SJSA1 (cell line): ENCODE measurements around the gene URGCP. TPM values are rescaled to one million over a fixed set of nuclear protein-coding genes. Genes with fewer than 3 reads are reported as not detected.
"Not testable (repeated sequence)": the region's sequence is repeated elsewhere in the genome, so short reads cannot be mapped to it uniquely, and the experiment has no call there.

Experiments used
- DNase-seq, 2 experiments: peaks; one replicate each; pipeline ENCODE4 v3.0.0-alpha.2; 2015 to 2020; ENCODE audit warnings: low spot score in 2 of 2, low read depth in 1 of 2
- H3K27ac ChIP-seq: fragments of 250-450 bp; sonication (Bioruptor Pico); 2 replicates; pipeline ENCODE4 v1.5.1; 2020; ENCODE audit warnings: mild to moderate bottlenecking, moderate library complexity
- H3K27me3 ChIP-seq: fragments of 250-450 bp; sonication (Bioruptor Pico); replicated peaks from 2 replicates; pipeline ENCODE4 v1.5.1; 2020; ENCODE audit warnings: mild to moderate bottlenecking, moderate library complexity
- H3K36me3 ChIP-seq: fragments of 250-450 bp; sonication (Bioruptor Pico); 2 replicates; pipeline ENCODE4 v1.5.1; 2020; ENCODE audit warnings: mild to moderate bottlenecking
- H3K4me1 ChIP-seq: fragments of 250-450 bp; sonication (Bioruptor Pico); replicated peaks from 2 replicates; pipeline ENCODE4 v1.6.1; 2021; ENCODE audit warnings: mild to moderate bottlenecking
- H3K4me3 ChIP-seq: fragments of 250-450 bp; sonication (Bioruptor Pico); 2 replicates; pipeline ENCODE4 v1.5.1; 2020; ENCODE audit warnings: mild to moderate bottlenecking
- H3K9me3 ChIP-seq: fragments of 250-450 bp; sonication (Bioruptor Pico); replicated peaks from 2 replicates; pipeline ENCODE4 v1.5.1; 2020; ENCODE audit warnings: mild to moderate bottlenecking
- total RNA-seq: library from RNA; depleted of rRNA; stranded (reverse); fragments of >200 nt; shearing (Covaris generic); gene quantifications from 2 replicates; pipeline ENCODE4 v1.2.3, GENCODE V29; 2014

URGCP gene
- total RNA-seq, 1 experiment from 2014 or later, result 20.4 TPM

DNA sequence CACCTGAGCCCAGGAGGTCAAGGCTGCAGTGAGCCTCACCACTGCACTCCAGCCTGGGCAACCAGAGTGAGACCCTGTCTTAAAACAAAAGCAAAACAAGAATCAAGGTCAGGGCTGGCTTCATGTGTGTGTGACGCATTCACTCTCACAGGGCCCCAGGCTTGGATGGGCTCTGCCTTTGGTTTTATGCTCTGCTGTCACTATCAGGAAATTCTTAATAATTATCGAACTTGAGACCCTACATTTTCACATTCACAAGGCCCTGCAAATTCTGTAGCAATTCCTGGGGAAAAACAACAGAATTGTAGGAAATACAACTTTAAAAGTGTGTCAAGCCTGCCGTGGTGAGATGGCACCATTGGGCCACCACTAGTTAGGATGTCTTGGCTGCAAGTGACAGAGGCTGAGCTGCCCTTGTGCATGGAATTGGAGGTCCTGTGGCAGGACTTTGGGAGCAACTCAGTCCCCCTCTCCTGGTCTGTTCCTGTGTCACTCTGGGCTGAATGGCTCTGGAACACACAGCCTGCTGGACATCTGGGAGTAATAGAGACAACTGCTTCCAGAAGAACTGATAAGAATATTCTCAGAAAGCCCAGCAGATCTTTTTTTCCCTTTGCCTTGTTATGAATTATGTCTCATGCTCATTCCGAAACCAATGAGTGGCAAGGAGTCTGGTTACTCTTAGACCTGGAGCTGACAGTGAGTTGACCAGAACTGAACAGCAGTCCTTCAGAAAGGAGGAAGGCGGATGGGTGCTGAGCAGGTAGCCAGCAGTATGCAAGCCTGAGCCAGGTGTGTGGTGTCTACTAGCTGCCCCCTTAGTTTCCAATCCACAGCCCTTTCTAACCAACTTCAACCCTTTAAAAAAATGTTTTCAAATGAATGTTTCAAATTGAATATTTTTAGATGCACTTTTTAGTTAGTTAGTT lies 23.4 kb upstream of the URGCP start:
- Histone ChIP-seq H3K4me1 (peaks cover 4% of the 10 kb centered on the region; the same call in 1 of the 2 replicates), H3K27ac (no peak overlapping the region), H3K27me3 (no peaks in the 10 kb centered on the region), H3K4me3 (no peak overlapping the region), H3K9me3 (no peaks in the 10 kb centered on the region), H3K36me3 (no peaks in the 10 kb centered on the region)
- no peak for DNase-seq

DNA sequence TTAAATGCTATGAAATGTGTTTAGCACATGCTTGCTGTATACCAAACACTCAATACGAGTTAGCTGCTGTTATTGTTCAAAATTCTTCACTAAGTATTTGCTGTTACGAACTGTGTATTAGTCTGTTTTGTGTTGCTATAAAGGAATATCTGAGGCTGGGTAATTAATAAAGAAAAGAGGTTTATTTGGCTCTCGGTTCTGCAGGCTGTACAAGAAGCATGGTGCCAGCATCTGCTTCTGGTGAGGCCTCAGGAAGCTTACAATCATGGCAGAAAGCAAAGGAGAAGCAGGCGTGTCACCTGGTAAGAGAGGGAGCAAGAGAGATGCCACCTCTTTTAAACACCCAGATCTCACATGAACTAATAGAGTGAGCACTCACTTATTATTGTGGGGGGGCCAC lies 21.4 kb upstream of the URGCP start:
- no peak for DNase-seq

GRCh38 chr7:43926798-43927123 lies 20.4 kb upstream of the URGCP start:
- DNase-seq, result no peak
- Histone ChIP-seq H3K27me3 (no peaks in the 10 kb centered on the region), H3K4me3 (peak overlapping the region; percentile 64), H3K27ac (no peak overlapping the region), H3K9me3 (no peaks in the 10 kb centered on the region), H3K36me3 (no peaks in the 10 kb centered on the region), H3K4me1 (peaks cover 4% of the 10 kb centered on the region; the same call in 1 of the 2 replicates)

More for the DNA sequence above, 21.4 kb upstream of the URGCP start:
- H3K4me3 ChIP-seq, result no peak overlapping the region
- no peaks in the 10 kb centered on the region for H3K27me3 ChIP-seq
- H3K9me3 ChIP-seq, result no peaks in the 10 kb centered on the region
- peaks cover 4% of the 10 kb centered on the region; the same call in 1 of the 2 replicates for H3K4me1 ChIP-seq
- no peaks in the 10 kb centered on the region for H3K36me3 ChIP-seq
- no peak overlapping the region for H3K27ac ChIP-seq

DNA sequence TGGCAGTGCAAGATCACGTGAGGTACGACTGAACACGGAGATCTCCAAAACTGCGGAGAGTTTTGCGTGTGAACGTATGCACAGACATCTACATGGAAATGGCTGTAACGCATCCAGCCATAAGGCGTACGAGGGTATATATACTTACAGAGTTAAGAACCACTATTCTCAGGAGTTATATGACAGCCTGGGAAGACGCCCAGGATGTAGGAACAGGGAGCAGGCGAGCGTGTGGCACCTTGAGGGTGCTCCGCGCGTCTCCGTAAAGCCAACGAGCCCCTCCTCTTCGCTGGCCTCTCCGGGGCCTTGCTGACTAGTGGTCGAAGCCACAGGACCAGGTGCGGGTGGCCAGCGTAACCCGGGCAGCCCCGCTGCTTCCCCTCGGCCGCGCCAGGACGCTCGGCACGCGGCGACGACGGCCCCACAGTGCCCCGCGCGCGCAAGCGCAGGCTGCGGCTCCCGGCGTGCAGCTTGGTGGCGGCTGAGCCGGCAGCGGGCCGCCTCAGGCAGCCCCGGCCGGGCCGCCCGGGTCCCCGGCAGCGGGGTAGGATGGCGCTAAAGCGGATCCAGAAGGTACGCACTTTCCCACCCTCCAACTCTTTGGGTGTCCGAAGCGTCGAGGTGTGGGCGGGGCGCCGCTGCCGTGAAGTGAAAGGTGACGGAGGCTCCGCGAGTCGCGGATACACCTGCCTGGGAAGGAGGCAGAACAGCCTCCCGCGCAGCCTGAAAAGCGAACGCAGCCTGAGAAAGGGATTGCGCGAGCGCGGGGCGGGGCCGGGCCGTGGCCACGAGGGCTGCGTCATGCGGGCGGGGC lies 19.8 kb upstream of the URGCP start, which contains the start of gene UBE2D4:
Gene UBE2D4, plus strand, starts transcription at position 453 of the 814 bp plus-strand sequence. Its CDS starts 97 bp downstream, at position 550.
- no peaks in the 10 kb centered on the region for H3K27me3 ChIP-seq
- peak within 1 kb of the TSS; percentile 35; the same call in 1 of the 2 replicates for H3K27ac ChIP-seq
- H3K9me3 ChIP-seq, result no peaks in the 10 kb centered on the region
- peaks cover 4% of the 10 kb centered on the region; the same call in 1 of the 2 replicates for H3K4me1 ChIP-seq
- H3K36me3 ChIP-seq, result no peaks in the 10 kb centered on the region
- peak within 1 kb of the TSS; percentile 64 for H3K4me3 ChIP-seq
- DNase-seq, result peak; percentile 62 to 74

GRCh38 chr7:43922726-43923125 lies 16.3 kb upstream of the URGCP start:
- H3K4me1 ChIP-seq, result peaks cover 4% of the 10 kb centered on the region; the same call in 1 of the 2 replicates
- H3K4me3 ChIP-seq, result no peak overlapping the region
- no peaks in the 10 kb centered on the region for H3K27me3 ChIP-seq
- no peak for DNase-seq
- H3K9me3 ChIP-seq, result no peaks in the 10 kb centered on the region
- H3K27ac ChIP-seq, result no peak overlapping the region
- no peaks in the 10 kb centered on the region for H3K36me3 ChIP-seq

DNA sequence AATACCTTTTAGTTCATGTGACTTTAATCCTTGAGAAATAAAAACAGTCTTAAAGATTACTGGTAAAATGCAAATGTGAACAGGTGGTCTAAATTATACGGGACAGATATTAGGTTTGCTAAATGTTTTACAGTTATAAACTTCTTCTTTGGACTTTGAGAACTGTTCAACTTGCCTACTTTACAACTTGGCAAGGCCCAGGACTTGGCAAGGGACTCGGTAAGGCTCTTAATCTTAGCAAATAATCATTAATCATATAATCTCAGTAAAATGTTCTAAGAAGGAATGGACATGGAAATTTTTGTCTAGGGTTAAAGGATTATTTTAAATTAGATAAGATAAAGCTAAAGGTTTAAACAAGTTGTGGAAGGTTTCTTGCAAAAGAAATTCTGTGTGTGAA lies 15.0 kb upstream of the URGCP start:
- Histone ChIP-seq H3K4me1 (peaks cover 4% of the 10 kb centered on the region; the same call in 1 of the 2 replicates), H3K36me3 (no peaks in the 10 kb centered on the region), H3K27ac (no peak overlapping the region), H3K4me3 (no peak overlapping the region), H3K9me3 (no peaks in the 10 kb centered on the region), H3K27me3 (no peaks in the 10 kb centered on the region)
- DNase-seq, result no peak

DNA sequence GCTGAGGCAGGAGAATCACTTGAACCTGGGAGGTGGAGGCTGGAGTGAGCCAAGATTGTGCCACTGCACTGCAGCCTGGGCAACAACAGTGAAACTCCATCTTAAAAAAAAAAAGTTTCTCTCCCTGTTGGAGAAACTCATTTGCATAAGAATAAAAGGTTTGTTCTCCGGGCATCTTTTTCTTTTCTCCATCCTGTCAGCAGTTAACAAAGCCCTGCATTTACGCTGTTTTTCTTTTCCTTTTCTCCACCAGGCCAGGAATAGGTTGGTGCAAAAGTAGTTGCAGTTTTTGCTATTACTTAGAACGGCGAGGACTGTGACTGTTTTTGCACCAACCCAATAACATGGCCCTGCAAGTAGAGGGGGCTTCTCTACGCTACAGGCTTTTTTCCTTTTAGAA lies 9.5 kb upstream of the URGCP start:
- no peaks in the 10 kb centered on the region for H3K4me1 ChIP-seq
- H3K27ac ChIP-seq, result no peak overlapping the region
- no peaks in the 10 kb centered on the region for H3K27me3 ChIP-seq
- H3K4me3 ChIP-seq, result no peak overlapping the region
- no peaks in the 10 kb centered on the region for H3K9me3 ChIP-seq
- DNase-seq, result no peak
- no peaks in the 10 kb centered on the region for H3K36me3 ChIP-seq

DNA sequence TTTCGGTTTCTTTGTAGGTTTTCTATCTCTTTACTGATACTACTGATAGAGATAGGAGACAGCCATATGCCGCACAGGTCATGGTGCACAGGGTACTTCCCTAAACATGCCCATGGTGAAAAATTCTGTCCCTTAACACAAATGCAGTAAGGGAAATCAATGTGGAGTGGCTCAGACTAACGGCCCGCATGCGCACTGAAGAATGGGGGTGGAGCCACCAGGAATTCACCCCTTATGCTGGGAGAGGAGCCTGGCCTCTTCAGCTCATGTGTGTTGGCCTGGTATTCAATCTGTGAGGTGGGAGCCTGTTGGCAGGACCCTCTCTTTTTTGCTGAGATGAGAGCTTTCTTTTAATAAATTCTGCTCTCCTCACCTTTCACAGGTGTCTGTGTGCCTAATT lies 8.4 kb upstream of the URGCP start:
- Histone ChIP-seq H3K4me1 (no peaks in the 10 kb centered on the region), H3K9me3 (no peaks in the 10 kb centered on the region), H3K36me3 (no peaks in the 10 kb centered on the region), H3K27ac (no peak overlapping the region), H3K4me3 (no peak overlapping the region), H3K27me3 (no peaks in the 10 kb centered on the region)
- no peak for DNase-seq

- H3K36me3 ChIP-seq, result peaks cover 14% of the 10 kb centered on the region
- DNase-seq, result peak; percentile 27 to 52
- peak overlapping the region; percentile 88 for H3K4me3 ChIP-seq
- H3K9me3 ChIP-seq, result no peaks in the 10 kb centered on the region
- H3K27ac ChIP-seq, result peak overlapping the region; percentile 55
- H3K27me3 ChIP-seq, result no peaks in the 10 kb centered on the region
- H3K4me1 ChIP-seq, result peaks cover 18% of the 10 kb centered on the region
Measured at GRCh38 chr7:43905956-43906330, 453 bp downstream of the URGCP start.

DNA sequence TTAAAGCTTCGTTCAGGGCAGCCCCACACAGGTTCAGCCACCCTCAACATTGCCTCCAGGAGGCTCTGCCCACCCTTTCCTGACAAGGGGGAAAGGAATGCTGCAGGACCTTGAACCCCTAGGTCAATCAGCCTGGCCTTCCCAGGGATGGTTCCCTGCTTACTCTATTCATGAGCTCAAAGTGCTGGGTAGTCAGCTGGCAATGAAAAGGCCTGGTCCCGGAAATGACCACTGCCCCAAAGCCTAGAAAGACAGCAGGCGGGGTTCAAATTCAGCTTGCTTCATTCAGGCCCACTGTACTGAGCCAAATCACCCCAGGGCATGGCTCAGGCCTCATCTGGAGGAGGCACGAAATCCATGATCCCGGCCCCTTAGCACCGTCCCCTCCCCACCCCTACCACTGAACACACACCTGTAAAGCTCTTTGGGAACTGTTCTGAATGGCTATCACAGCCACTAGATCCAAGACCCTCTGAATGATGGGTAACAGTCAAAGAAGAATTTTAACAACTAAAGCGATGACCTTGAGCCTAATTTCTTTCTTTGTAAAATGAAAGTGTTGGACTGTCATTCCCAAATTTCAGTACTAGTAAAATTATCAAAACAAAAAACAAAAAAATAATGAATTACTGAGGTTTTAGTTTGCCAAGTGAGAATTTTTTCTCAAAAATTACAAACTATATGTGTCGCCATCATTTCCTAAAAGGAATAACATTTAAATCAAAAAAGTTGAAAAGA lies 1.0 kb downstream of the URGCP start:
- Histone ChIP-seq H3K27me3 (no peaks in the 10 kb centered on the region), H3K4me3 (peak overlapping the region; percentile 88), H3K9me3 (no peaks in the 10 kb centered on the region), H3K36me3 (peaks cover 17% of the 10 kb centered on the region), H3K27ac (peak overlapping the region; percentile 55), H3K4me1 (peaks cover 18% of the 10 kb centered on the region)
- DNase-seq, result no peak

DNA sequence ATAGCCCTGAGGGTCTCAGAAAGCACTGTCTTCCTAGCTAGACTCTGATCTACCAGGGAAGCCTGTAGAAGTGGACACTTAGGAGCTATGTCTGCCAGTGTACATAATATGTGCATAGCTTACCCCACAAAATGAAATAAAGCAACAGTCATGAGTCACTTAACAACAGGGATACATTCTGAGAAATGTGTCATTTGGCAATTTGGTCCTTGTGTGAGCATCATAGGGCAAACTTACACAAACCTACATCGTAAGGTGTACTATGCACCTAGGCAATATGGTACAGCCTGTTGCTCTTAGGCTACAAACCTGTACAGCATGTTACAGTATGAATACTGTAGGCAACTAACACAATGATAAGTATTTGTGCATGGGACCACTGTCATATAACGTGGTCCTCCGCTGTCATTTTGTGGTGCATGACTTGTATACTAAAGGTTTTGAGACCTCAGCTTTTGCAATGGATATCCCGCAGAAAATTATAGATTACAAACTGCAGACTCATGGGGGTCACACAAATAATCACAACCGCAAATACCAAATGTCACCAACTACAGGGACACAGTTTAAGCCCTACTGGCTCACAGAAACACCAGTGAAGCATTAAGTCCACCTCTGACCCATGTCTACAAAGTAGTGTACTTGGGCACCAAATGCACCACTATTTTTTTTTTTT lies 1.7 kb downstream of the URGCP start:
- no peak overlapping the region for H3K27ac ChIP-seq

GRCh38 chr7:43902542-43903054 lies 3.8 kb downstream of the URGCP start:
- Histone ChIP-seq H3K27me3 (no peaks in the 10 kb centered on the region), H3K4me3 (no peak overlapping the region), H3K27ac (no peak overlapping the region), H3K9me3 (no peaks in the 10 kb centered on the region), H3K4me1 (peaks cover 18% of the 10 kb centered on the region), H3K36me3 (peaks cover 21% of the 10 kb centered on the region)
- no peak for DNase-seq

More for the DNA sequence above, 1.7 kb downstream of the URGCP start:
- no peak overlapping the region for H3K4me3 ChIP-seq
- peaks cover 18% of the 10 kb centered on the region for H3K4me1 ChIP-seq
- peaks cover 19% of the 10 kb centered on the region for H3K36me3 ChIP-seq
- H3K27me3 ChIP-seq, result no peaks in the 10 kb centered on the region
- DNase-seq, result no peak
- no peaks in the 10 kb centered on the region for H3K9me3 ChIP-seq

DNA sequence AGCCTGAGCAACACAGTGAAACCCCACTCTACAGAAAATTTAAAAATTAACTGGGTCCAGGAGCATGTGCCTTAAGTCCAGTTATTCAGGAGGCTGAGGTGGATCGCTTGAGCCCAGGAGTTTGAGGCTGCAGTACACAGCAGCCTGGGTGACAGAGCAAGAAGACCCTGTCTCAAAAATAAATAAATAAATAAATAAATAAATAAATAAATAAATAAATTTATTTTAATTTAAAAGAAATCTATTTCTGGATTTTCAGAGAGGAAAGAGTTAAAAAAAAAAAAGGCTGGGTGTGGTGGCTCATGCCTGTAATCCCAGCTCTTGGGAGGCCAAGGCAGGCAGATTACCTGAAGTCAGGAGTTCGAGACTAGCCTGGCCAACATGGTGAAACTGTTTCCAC lies 7.8 kb downstream of the URGCP start:
- H3K9me3 ChIP-seq, H3K4me3 ChIP-seq, DNase-seq, H3K4me1 ChIP-seq, H3K27me3 ChIP-seq, H3K27ac ChIP-seq: not testable (repeated sequence)
- peaks cover 25% of the 10 kb centered on the region for H3K36me3 ChIP-seq
